GM23338 (cell line): Measurements from ENCODE around the gene DACH1. TPM values are rescaled to one million over a fixed set of nuclear protein-coding genes. Genes with fewer than 3 reads are reported as not detected.

Experiments
- ATAC-seq: fragments of 200-7000 bp; cut with Tn5 transposase; 3 replicates; pipeline ENCODE4 v1.9.1; 2020
- DNase-seq: peaks from one replicate; pipeline ENCODE4 v3.0.0-alpha.2; 2015; ENCODE audit warnings: low spot score
- H2AFZ ChIP-seq: fragments of 200-600 bp; sonication (generic); 2 replicates; pipeline ENCODE4 v1.8.0; 2016; ENCODE audit warnings: antibody characterized with exemption, mild to moderate bottlenecking, moderate library complexity
- H3F3A ChIP-seq: fragments of 200-600 bp; sonication (generic); replicated peaks from 2 replicates; pipeline ENCODE4 v1.8.0; 2017; ENCODE audit warnings: antibody characterized with exemption, mixed run types, low read depth
- H3K27ac ChIP-seq: fragments of 200-600 bp; sonication (generic); 2 replicates; pipeline ENCODE4 v1.6.1; 2016; ENCODE audit warnings: low read depth
- H3K27me3 ChIP-seq: fragments of 200-600 bp; sonication (generic); 2 replicates; pipeline ENCODE4 v1.8.0; 2016; ENCODE audit warnings: mild to moderate bottlenecking, mixed run types, moderate library complexity; ENCODE audit not compliant: insufficient read depth
- H3K36me3 ChIP-seq: fragments of 200-600 bp; sonication (generic); 2 replicates; pipeline ENCODE4 v1.8.0; 2016; ENCODE audit warnings: mild to moderate bottlenecking; ENCODE audit not compliant: insufficient read depth
- H3K4me1 ChIP-seq: fragments of 200-600 bp; sonication (generic); 2 replicates; pipeline ENCODE4 v1.8.0; 2016; ENCODE audit warnings: mild to moderate bottlenecking, moderate library complexity; ENCODE audit not compliant: insufficient read depth
- H3K4me2 ChIP-seq: fragments of 200-600 bp; sonication (generic); 2 replicates; pipeline ENCODE4 v1.7.1; 2017; ENCODE audit warnings: mixed run types
- H3K4me3 ChIP-seq: fragments of 200-600 bp; sonication (generic); 2 replicates; pipeline ENCODE4 v1.6.1; 2016; ENCODE audit warnings: mixed run types
- H3K79me2 ChIP-seq: fragments of 200-600 bp; sonication (generic); replicated peaks from 2 replicates; pipeline ENCODE4 v1.8.0; 2017; ENCODE audit warnings: mild to moderate bottlenecking; ENCODE audit not compliant: insufficient read depth
- H3K9me2 ChIP-seq: fragments of 200-600 bp; sonication (generic); 2 replicates; pipeline ENCODE4 v1.8.0; 2017; ENCODE audit not compliant: insufficient read depth
- H4K20me1 ChIP-seq: fragments of 200-600 bp; sonication (generic); replicated peaks from 2 replicates; pipeline ENCODE4 v1.8.0; 2017; ENCODE audit warnings: mild to moderate bottlenecking; ENCODE audit not compliant: insufficient read depth
- H3K27ac Mint-ChIP-seq: 2 replicates; pipeline ENCODE4 v1.8.0; 2020; ENCODE audit warnings: inconsistent platforms, mild to moderate bottlenecking, moderate library complexity, mixed read lengths
- H3K27me3 Mint-ChIP-seq: 3 replicates; pipeline ENCODE4 v1.8.0; 2022; ENCODE audit warnings: low read depth, mild to moderate bottlenecking, moderate library complexity, mixed read lengths, inconsistent platforms; ENCODE audit not compliant: insufficient read depth, poor library complexity
- H3K36me3 Mint-ChIP-seq: 3 replicates; pipeline ENCODE4 v1.8.0; 2021; ENCODE audit warnings: low read depth, mild to moderate bottlenecking, inconsistent platforms, moderate library complexity, mixed read lengths
- H3K4me1 Mint-ChIP-seq: 3 replicates; pipeline ENCODE4 v1.8.0; 2020; ENCODE audit warnings: mild to moderate bottlenecking, inconsistent platforms, mixed read lengths
- H3K4me3 Mint-ChIP-seq: 3 replicates; pipeline ENCODE4 v1.8.0; 2021; ENCODE audit warnings: moderate library complexity, mild to moderate bottlenecking, inconsistent platforms, mixed read lengths
- H3K9me3 Mint-ChIP-seq: 3 replicates; pipeline ENCODE4 v1.8.0; 2020; ENCODE audit warnings: moderate library complexity, mild to moderate bottlenecking, inconsistent platforms, mixed read lengths
- CREB1 ChIP-seq: fragments of 250-450 bp; sonication (Bioruptor Pico); IDR thresholded peaks from 2 replicates; pipeline ENCODE4 v1.5.0; 2020; ENCODE audit warnings: low read depth, mild to moderate bottlenecking, moderate library complexity
- ETS1 ChIP-seq: IDR thresholded peaks from 2 replicates; pipeline ENCODE4 v1.6.1; 2016; ENCODE audit warnings: antibody characterized with exemption
- EZH2 ChIP-seq: fragments of 200-600 bp; sonication (generic); IDR thresholded peaks from one replicate; pipeline ENCODE4 v1.8.0; 2017; ENCODE audit warnings: antibody characterized with exemption, mild to moderate bottlenecking, low read depth; ENCODE audit not compliant: unreplicated experiment
- EZH2phosphoT487 ChIP-seq: fragments of 200-600 bp; sonication (generic); IDR thresholded peaks from one replicate; pipeline ENCODE4 v1.8.1; 2018; ENCODE audit warnings: antibody characterized with exemption; ENCODE audit not compliant: unreplicated experiment
- JUNB ChIP-seq: IDR thresholded peaks from one replicate; pipeline ENCODE4 v1.6.1; 2016; ENCODE audit warnings: antibody characterized with exemption; ENCODE audit not compliant: unreplicated experiment
- NANOG ChIP-seq: IDR thresholded peaks from 2 replicates; pipeline ENCODE4 v1.6.1; 2016; ENCODE audit warnings: antibody characterized with exemption, borderline replicate concordance
- POLR2AphosphoS5 ChIP-seq: IDR thresholded peaks from 2 replicates; pipeline ENCODE4 v1.6.1; 2016; ENCODE audit warnings: antibody characterized with exemption, low read depth
- STAT1 ChIP-seq: IDR thresholded peaks from one replicate; pipeline ENCODE4 v1.6.1; 2016; ENCODE audit warnings: antibody characterized with exemption; ENCODE audit not compliant: unreplicated experiment
- ZNF114 ChIP-seq: fragments of 250-450 bp; sonication (Bioruptor Pico); IDR thresholded peaks from 2 replicates; pipeline ENCODE4 v1.5.0; 2020; ENCODE audit warnings: mild to moderate bottlenecking, moderate library complexity
- ZNF331 ChIP-seq: fragments of 250-450 bp; sonication (Bioruptor Pico); IDR thresholded peaks from 2 replicates; pipeline ENCODE4 v1.5.0; 2020; ENCODE audit warnings: low read depth, mild to moderate bottlenecking, moderate library complexity
- polyA plus RNA-seq: library from polyadenylated mRNA; unstranded; fragments of >200 nt; fragmentation: Nextera tagmentation; extraction: Ambion mirVana; gene quantifications from 2 replicates; pipeline ENCODE4 v1.2.1, GENCODE V29; 2016
- total RNA-seq: library from RNA; depleted of rRNA; stranded (reverse); fragments of >200 nt; shearing (Covaris generic); gene quantifications from 2 replicates; pipeline ENCODE4 v1.2.3, GENCODE V29; 2014
- TF ChIP-seq, protein P1 (sequence below): IDR thresholded peaks from one replicate; pipeline ENCODE4 v1.6.1; 2018; ENCODE audit warnings: antibody characterized with exemption; ENCODE audit not compliant: unreplicated experiment
- TF ChIP-seq, protein P2 (sequence below): fragments of 250-450 bp; sonication (Bioruptor Pico); IDR thresholded peaks from 2 replicates; pipeline ENCODE4 v1.5.0; 2020; ENCODE audit warnings: mild to moderate bottlenecking, moderate library complexity

Gene DACH1
- total and polyA plus RNA-seq, 2 experiments from 2014 or later: 0.45 to 0.57 TPM

GRCh38 chr13:71830736-71831135 lies 36.3 kb downstream of the DACH1 start (continued):
- TF ChIP-seq ETS1: no peak
- TF ChIP-seq EZH2: no peak
- TF ChIP-seq ZNF114 (CRISPR knock-in tag): no peak
- TF ChIP-seq CREB1 (CRISPR knock-in tag): no peak
- no peak for TF ChIP-seq EZH2phosphoT487
- TF ChIP-seq, protein P1, sequence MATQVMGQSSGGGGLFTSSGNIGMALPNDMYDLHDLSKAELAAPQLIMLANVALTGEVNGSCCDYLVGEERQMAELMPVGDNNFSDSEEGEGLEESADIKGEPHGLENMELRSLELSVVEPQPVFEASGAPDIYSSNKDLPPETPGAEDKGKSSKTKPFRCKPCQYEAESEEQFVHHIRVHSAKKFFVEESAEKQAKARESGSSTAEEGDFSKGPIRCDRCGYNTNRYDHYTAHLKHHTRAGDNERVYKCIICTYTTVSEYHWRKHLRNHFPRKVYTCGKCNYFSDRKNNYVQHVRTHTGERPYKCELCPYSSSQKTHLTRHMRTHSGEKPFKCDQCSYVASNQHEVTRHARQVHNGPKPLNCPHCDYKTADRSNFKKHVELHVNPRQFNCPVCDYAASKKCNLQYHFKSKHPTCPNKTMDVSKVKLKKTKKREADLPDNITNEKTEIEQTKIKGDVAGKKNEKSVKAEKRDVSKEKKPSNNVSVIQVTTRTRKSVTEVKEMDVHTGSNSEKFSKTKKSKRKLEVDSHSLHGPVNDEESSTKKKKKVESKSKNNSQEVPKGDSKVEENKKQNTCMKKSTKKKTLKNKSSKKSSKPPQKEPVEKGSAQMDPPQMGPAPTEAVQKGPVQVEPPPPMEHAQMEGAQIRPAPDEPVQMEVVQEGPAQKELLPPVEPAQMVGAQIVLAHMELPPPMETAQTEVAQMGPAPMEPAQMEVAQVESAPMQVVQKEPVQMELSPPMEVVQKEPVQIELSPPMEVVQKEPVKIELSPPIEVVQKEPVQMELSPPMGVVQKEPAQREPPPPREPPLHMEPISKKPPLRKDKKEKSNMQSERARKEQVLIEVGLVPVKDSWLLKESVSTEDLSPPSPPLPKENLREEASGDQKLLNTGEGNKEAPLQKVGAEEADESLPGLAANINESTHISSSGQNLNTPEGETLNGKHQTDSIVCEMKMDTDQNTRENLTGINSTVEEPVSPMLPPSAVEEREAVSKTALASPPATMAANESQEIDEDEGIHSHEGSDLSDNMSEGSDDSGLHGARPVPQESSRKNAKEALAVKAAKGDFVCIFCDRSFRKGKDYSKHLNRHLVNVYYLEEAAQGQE: no peak
- TF ChIP-seq NANOG: no peak
- no peak for TF ChIP-seq POLR2AphosphoS5

- no peaks in the 10 kb centered on the region for H3K79me2 ChIP-seq
- Mint-ChIP-seq H3K27ac (no peak overlapping the region), H3K27me3 (no peaks in the 10 kb centered on the region), H3K36me3 (no peaks in the 10 kb centered on the region), H3K4me1 (peaks cover 14% of the 10 kb centered on the region; the same call in 2 of the 3 replicates), H3K4me3 (no peak overlapping the region), H3K9me3 (no peaks in the 10 kb centered on the region)
- H3K27ac ChIP-seq: no peak overlapping the region
- H3K4me1 ChIP-seq: peaks cover 3% of the 10 kb centered on the region; the same call in 1 of the 2 replicates
- no peak for DNase-seq
- H3F3A ChIP-seq: no peaks in the 10 kb centered on the region
- H3K27me3 ChIP-seq: no peaks in the 10 kb centered on the region
- H3K36me3 ChIP-seq: no peaks in the 10 kb centered on the region
- no peak overlapping the region for H3K4me2 ChIP-seq
- H2AFZ ChIP-seq: no peak overlapping the region
- H3K4me3 ChIP-seq: no peak overlapping the region
- no peaks in the 10 kb centered on the region for H3K9me2 ChIP-seq
- ATAC-seq: no peak
- no peaks in the 10 kb centered on the region for H4K20me1 ChIP-seq
- TF ChIP-seq NANOG: no peak
- TF ChIP-seq ZNF114 (CRISPR knock-in tag): no peak
- TF ChIP-seq ETS1: no peak
- TF ChIP-seq EZH2: no peak
- TF ChIP-seq ZNF331 (CRISPR knock-in tag): no peak
- TF ChIP-seq, protein P2, sequence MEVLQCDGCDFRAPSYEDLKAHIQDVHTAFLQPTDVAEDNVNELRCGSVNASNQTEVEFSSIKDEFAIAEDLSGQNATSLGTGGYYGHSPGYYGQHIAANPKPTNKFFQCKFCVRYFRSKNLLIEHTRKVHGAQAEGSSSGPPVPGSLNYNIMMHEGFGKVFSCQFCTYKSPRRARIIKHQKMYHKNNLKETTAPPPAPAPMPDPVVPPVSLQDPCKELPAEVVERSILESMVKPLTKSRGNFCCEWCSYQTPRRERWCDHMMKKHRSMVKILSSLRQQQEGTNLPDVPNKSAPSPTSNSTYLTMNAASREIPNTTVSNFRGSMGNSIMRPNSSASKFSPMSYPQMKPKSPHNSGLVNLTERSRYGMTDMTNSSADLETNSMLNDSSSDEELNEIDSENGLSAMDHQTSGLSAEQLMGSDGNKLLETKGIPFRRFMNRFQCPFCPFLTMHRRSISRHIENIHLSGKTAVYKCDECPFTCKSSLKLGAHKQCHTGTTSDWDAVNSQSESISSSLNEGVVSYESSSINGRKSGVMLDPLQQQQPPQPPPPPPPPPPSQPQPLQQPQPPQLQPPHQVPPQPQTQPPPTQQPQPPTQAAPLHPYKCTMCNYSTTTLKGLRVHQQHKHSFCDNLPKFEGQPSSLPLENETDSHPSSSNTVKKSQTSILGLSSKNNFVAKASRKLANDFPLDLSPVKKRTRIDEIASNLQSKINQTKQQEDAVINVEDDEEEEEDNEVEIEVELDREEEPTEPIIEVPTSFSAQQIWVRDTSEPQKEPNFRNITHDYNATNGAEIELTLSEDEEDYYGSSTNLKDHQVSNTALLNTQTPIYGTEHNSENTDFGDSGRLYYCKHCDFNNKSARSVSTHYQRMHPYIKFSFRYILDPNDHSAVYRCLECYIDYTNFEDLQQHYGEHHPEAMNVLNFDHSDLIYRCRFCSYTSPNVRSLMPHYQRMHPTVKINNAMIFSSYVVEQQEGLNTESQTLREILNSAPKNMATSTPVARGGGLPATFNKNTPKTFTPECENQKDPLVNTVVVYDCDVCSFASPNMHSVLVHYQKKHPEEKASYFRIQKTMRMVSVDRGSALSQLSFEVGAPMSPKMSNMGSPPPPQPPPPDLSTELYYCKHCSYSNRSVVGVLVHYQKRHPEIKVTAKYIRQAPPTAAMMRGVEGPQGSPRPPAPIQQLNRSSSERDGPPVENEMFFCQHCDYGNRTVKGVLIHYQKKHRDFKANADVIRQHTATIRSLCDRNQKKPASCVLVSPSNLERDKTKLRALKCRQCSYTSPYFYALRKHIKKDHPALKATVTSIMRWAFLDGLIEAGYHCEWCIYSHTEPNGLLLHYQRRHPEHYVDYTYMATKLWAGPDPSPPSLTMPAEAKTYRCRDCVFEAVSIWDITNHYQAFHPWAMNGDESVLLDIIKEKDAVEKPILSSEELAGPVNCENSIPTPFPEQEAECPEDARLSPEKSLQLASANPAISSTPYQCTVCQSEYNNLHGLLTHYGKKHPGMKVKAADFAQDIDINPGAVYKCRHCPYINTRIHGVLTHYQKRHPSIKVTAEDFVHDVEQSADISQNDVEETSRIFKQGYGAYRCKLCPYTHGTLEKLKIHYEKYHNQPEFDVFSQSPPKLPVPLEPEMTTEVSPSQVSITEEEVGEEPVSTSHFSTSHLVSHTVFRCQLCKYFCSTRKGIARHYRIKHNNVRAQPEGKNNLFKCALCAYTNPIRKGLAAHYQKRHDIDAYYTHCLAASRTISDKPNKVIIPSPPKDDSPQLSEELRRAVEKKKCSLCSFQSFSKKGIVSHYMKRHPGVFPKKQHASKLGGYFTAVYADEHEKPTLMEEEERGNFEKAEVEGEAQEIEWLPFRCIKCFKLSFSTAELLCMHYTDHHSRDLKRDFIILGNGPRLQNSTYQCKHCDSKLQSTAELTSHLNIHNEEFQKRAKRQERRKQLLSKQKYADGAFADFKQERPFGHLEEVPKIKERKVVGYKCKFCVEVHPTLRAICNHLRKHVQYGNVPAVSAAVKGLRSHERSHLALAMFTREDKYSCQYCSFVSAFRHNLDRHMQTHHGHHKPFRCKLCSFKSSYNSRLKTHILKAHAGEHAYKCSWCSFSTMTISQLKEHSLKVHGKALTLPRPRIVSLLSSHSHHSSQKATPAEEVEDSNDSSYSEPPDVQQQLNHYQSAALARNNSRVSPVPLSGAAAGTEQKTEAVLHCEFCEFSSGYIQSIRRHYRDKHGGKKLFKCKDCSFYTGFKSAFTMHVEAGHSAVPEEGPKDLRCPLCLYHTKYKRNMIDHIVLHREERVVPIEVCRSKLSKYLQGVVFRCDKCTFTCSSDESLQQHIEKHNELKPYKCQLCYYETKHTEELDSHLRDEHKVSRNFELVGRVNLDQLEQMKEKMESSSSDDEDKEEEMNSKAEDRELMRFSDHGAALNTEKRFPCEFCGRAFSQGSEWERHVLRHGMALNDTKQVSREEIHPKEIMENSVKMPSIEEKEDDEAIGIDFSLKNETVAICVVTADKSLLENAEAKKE: no peak
- TF ChIP-seq JUNB: no peak
- no peak for TF ChIP-seq STAT1
Measured at GRCh38 chr13:71830323-71830722, 36.7 kb downstream of the DACH1 start.
